H1 (cell line): ENCODE results near the gene C2CD4D. TPM values are rescaled to one million over a fixed set of nuclear protein-coding genes. Genes with fewer than 3 reads are reported as not detected.

Experiments
- CTCF ChIA-PET: fragments of 300-600 bp; sonication (Branson Sonifier 250); formaldehyde crosslinking; loops from one replicate; lab custom pipeline; 2021; ENCODE audit not compliant: partially characterized antibody; lab: Charles Lee
- POLR2A ChIA-PET: fragments of 300-600 bp; sonication (Branson Sonifier 250); formaldehyde crosslinking; loops from one replicate; lab custom pipeline; 2021; ENCODE audit warnings: inconsistent platforms; ENCODE audit not compliant: partially characterized antibody; lab: Charles Lee
- DNase-seq, 2 experiments: peaks; one replicate each; pipeline versions ENCODE4 v3.0.0 to v3.0.0-alpha.2; 2010 to 2022; ENCODE audit warnings: low spot score in 2 of 2, low read depth in 1 of 2, mixed read lengths in 1 of 2
- FAIRE-seq: peaks from 2 replicates; lab custom pipeline; 2011; peaks lifted over from hg19 to GRCh38; lab: Jason Lieb, UNC
- H2AFZ ChIP-seq: 2 replicates; pipeline ENCODE4 v1.8.1; 2012; ENCODE audit warnings: low read length, inconsistent platforms
- H2AK5ac ChIP-seq: 2 replicates; pipeline ENCODE4 v1.6.1; 2013; ENCODE audit warnings: low read depth, low read length
- H2BK120ac ChIP-seq: replicated peaks from 2 replicates; pipeline ENCODE3; 2013; ENCODE audit warnings: low read depth, low read length, inconsistent platforms
- H2BK12ac ChIP-seq: 2 replicates; pipeline ENCODE4 v1.6.1; 2013; ENCODE audit warnings: low read depth, low read length
- H2BK15ac ChIP-seq: 2 replicates; pipeline ENCODE4 v1.6.1; 2013; ENCODE audit warnings: low read length
- H2BK20ac ChIP-seq: 2 replicates; pipeline ENCODE4 v1.6.1; 2013; ENCODE audit warnings: low read length
- H2BK5ac ChIP-seq: 2 replicates; pipeline ENCODE4 v1.6.1; 2013; ENCODE audit warnings: low read depth, low read length
- H3K14ac ChIP-seq: 2 replicates; pipeline ENCODE4 v1.6.1; 2013; ENCODE audit warnings: inconsistent platforms; ENCODE audit not compliant: insufficient read length
- H3K18ac ChIP-seq: 2 replicates; pipeline ENCODE4 v1.6.1; 2013; ENCODE audit warnings: low read length; ENCODE audit errors: extremely low read depth
- H3K23ac ChIP-seq: 2 replicates; pipeline ENCODE4 v1.6.1; 2013; ENCODE audit warnings: inconsistent platforms; ENCODE audit not compliant: insufficient read length
- H3K23me2 ChIP-seq: 2 replicates; pipeline ENCODE4 v1.6.1; 2013; ENCODE audit warnings: low read depth, low read length
- H3K27ac ChIP-seq: 2 replicates; pipeline ENCODE4 v1.6.1; 2011; ENCODE audit warnings: low read depth, low read length, inconsistent platforms
- H3K27me3 ChIP-seq, 4 experiments: replicated peaks in 1 of 4; 1 replicate in 1 of 4; 2 replicates in 3 of 4; pipeline versions ENCODE4 v1.6.1 to v1.8.1; 2011 to 2013; ENCODE audit warnings: low read length in 3 of 4, mild to moderate bottlenecking in 3 of 4, inconsistent platforms in 2 of 4, mixed read lengths in 2 of 4, moderate library complexity in 1 of 4; ENCODE audit not compliant: control insufficient read depth in 3 of 4, insufficient read depth in 3 of 4; ENCODE audit errors: extremely low read depth in 1 of 4
- H3K36me3 ChIP-seq, 4 experiments: 2 replicates each; pipeline versions ENCODE4 v1.6.1 to v1.8.1; 2011 to 2013; ENCODE audit warnings: mild to moderate bottlenecking in 4 of 4, low read length in 3 of 4, moderate library complexity in 2 of 4, control low read depth in 1 of 4, inconsistent platforms in 1 of 4; ENCODE audit not compliant: insufficient read depth in 4 of 4, control insufficient read depth in 2 of 4
- H3K4ac ChIP-seq: replicated peaks from 2 replicates; pipeline ENCODE3; 2013; ENCODE audit warnings: low read length, low read depth, mixed read lengths, inconsistent platforms; ENCODE audit not compliant: insufficient read length
- H3K4me1 ChIP-seq, 4 experiments: replicated peaks in 1 of 4; 1 replicate in 1 of 4; 2 replicates in 3 of 4; pipeline versions ENCODE4 v1.6.1 to v1.8.1; 2011 to 2013; ENCODE audit warnings: low read length in 3 of 4, inconsistent platforms in 2 of 4, mixed read lengths in 1 of 4; ENCODE audit not compliant: insufficient read depth in 4 of 4, control insufficient read depth in 3 of 4
- H3K4me2 ChIP-seq, 2 experiments: 2 replicates each; pipeline versions ENCODE4 v1.6.1 to v1.8.1; 2011 to 2013; ENCODE audit warnings: low read depth in 2 of 2, low read length in 2 of 2, control low read depth in 1 of 2, inconsistent platforms in 1 of 2, mild to moderate bottlenecking in 1 of 2; ENCODE audit not compliant: insufficient read depth in 1 of 2
- H3K4me3 ChIP-seq, 4 experiments: fragments of 200-600, 300-600 bp in 1 of 4; sonication (generic), shearing (Covaris generic), sonication (Bioruptor Twin) in 1 of 4; 2 replicates each; pipeline versions ENCODE4 v1.5.1 to v1.8.1; 2011 to 2016; ENCODE audit warnings: low read length in 4 of 4, low read depth in 3 of 4, control low read depth in 2 of 4, inconsistent platforms in 2 of 4, mild to moderate bottlenecking in 2 of 4, mixed read lengths in 1 of 4, moderate library complexity in 1 of 4; ENCODE audit not compliant: insufficient read depth in 2 of 4; ENCODE audit errors: extremely low read depth in 1 of 4
- H3K56ac ChIP-seq: replicated peaks from 2 replicates; pipeline ENCODE3; 2013; ENCODE audit warnings: low read depth, mild to moderate bottlenecking, mixed read lengths, low read length, inconsistent platforms; ENCODE audit not compliant: insufficient read length
- H3K79me1 ChIP-seq: 2 replicates; pipeline ENCODE4 v1.6.1; 2013; ENCODE audit warnings: low read depth, low read length, control low read depth
- H3K79me2 ChIP-seq, 2 experiments: 2 replicates each; pipeline versions ENCODE4 v1.6.1 to v1.8.1; 2012 to 2013; ENCODE audit warnings: low read length in 2 of 2, mild to moderate bottlenecking in 2 of 2, inconsistent platforms in 1 of 2; ENCODE audit not compliant: insufficient read depth in 2 of 2, control insufficient read depth in 1 of 2
- H3K9ac ChIP-seq, 4 experiments: replicated peaks in 1 of 4; 1 replicate in 1 of 4; 2 replicates in 3 of 4; pipeline versions ENCODE4 v1.6.1 to v1.8.1; 2011 to 2013; ENCODE audit warnings: low read depth in 3 of 4, low read length in 3 of 4, control low read depth in 2 of 4, mild to moderate bottlenecking in 2 of 4, moderate library complexity in 2 of 4, inconsistent platforms in 1 of 4; ENCODE audit errors: extremely low read depth in 1 of 4
- H3K9me3 ChIP-seq, 2 experiments: 2 replicates each; pipeline versions ENCODE4 v1.6.1 to v1.8.1; 2012 to 2013; ENCODE audit warnings: mild to moderate bottlenecking in 2 of 2, moderate library complexity in 2 of 2, control low read depth in 1 of 2, inconsistent platforms in 1 of 2, low read depth in 1 of 2, low read length in 1 of 2, mixed read lengths in 1 of 2; ENCODE audit not compliant: insufficient read depth in 2 of 2
- H4K20me1 ChIP-seq, 2 experiments: replicated peaks in 1 of 2; 2 replicates each; pipeline versions ENCODE3 to v1.8.1; 2011 to 2013; ENCODE audit warnings: inconsistent platforms in 2 of 2, low read length in 2 of 2, mild to moderate bottlenecking in 1 of 2; ENCODE audit not compliant: insufficient read depth in 2 of 2, control insufficient read depth in 1 of 2
- H4K5ac ChIP-seq: 2 replicates; pipeline ENCODE4 v1.6.1; 2013; ENCODE audit warnings: low read length, low read depth, mixed read lengths, inconsistent platforms; ENCODE audit not compliant: insufficient read length
- H4K8ac ChIP-seq: 2 replicates; pipeline ENCODE4 v1.8.0; 2013; ENCODE audit warnings: mild to moderate bottlenecking, moderate library complexity, low read length, inconsistent platforms; ENCODE audit not compliant: insufficient read depth; ENCODE audit errors: extremely low read depth
- H4K91ac ChIP-seq: replicated peaks from 2 replicates; pipeline ENCODE3; 2013; ENCODE audit warnings: low read length, mixed read lengths, inconsistent platforms; ENCODE audit not compliant: insufficient read length
- BACH1 ChIP-seq: IDR thresholded peaks from 2 replicates; pipeline ENCODE4 v1.6.1; 2012; ENCODE audit warnings: low read length, improper control_type of control experiment
- CBX5 ChIP-seq: fragments of 300-800, 300-1000 bp; sonication (generic); IDR thresholded peaks from 2 replicates; pipeline ENCODE4 v1.7.1; 2016; ENCODE audit warnings: antibody characterized with exemption, low read length, low read depth
- CEBPB ChIP-seq: IDR thresholded peaks from 2 replicates; pipeline ENCODE4 v1.6.1; 2012; ENCODE audit warnings: low read depth, low read length
- EZH2 ChIP-seq: fragments of 200-600 bp; sonication (generic); IDR thresholded peaks from 2 replicates; pipeline ENCODE4 v1.7.1; 2012; ENCODE audit warnings: low read depth, mild to moderate bottlenecking, moderate library complexity, low read length, inconsistent platforms; ENCODE audit not compliant: severe bottlenecking
- JUN ChIP-seq: IDR thresholded peaks from 2 replicates; pipeline ENCODE4 v1.6.1; 2011; ENCODE audit warnings: low read depth, mild to moderate bottlenecking, improper control_type of control experiment, low read length
- POLR2AphosphoS5 ChIP-seq: IDR thresholded peaks from 2 replicates; pipeline ENCODE4 v1.6.1; 2011; ENCODE audit warnings: low read depth, low read length
- RAD21 ChIP-seq, 2 experiments: IDR thresholded peaks in 1 of 2; conservative IDR thresholded peaks in 1 of 2; 2 replicates each; pipeline ENCODE4 v1.6.1; 2011; ENCODE audit warnings: low read depth in 2 of 2, low read length in 2 of 2, improper control_type of control experiment in 1 of 2, inconsistent platforms in 1 of 2, mild to moderate bottlenecking in 1 of 2, moderate library complexity in 1 of 2
- SP4 ChIP-seq: IDR thresholded peaks from 2 replicates; pipeline ENCODE4 v1.6.1; 2012; ENCODE audit warnings: low read length, inconsistent platforms
- SUZ12 ChIP-seq: fragments of 200-600 bp; sonication (generic); IDR thresholded peaks from 2 replicates; pipeline ENCODE4 v1.6.1; 2012; ENCODE audit warnings: mild to moderate bottlenecking, inconsistent platforms, low read length, moderate library complexity, mixed read lengths
- WGBS, 2 experiments: shearing (Covaris generic) in 1 of 2; methylation state at CpG; one replicate each; pipeline versions ENCODE4 v1.1.6 to v1.1.7; 2013 to 2015; ENCODE audit warnings: low lambda C conversion rate in 2 of 2, mixed read lengths in 2 of 2, inconsistent platforms in 1 of 2, low coverage in 1 of 2, missing lambda C conversion rate in 1 of 2; ENCODE audit not compliant: insufficient replicate concordance in 2 of 2, insufficient coverage in 1 of 2, insufficient read length in 1 of 2; ENCODE audit errors: extremely low coverage in 1 of 2, missing lambda C conversion rate in 1 of 2; 5-methylcytosine and 5-hydroxymethylcytosine counted together
- polyA plus RNA-seq, 7 experiments: library from polyadenylated mRNA; depleted of rRNA in 3 of 7; stranded (reverse) in 5 of 7; unstranded in 2 of 7; fragments of >200 nt in 5 of 7; fragments of 200-250 nt in 2 of 7; gene quantifications; 1 replicate in 5 of 7; 2 replicates in 1 of 7; 4 replicates in 1 of 7; pipeline versions ENCODE4 v1.2.1 to v1.2.3, GENCODE V29; 2011 to 2013; ENCODE audit warnings: missing spikeins in 2 of 7, mixed read lengths in 2 of 7
- total RNA-seq: library from RNA; stranded (reverse); fragmentation: NEBNext Ultra II Directional; extraction: Animal tissue kit (Norgen Biotek cat#: 25700); gene quantifications from 2 replicates; pipeline ENCODE4 v1.2.1, GENCODE V29; 2021

Gene C2CD4D
- total and polyA plus RNA-seq, 2 of the 8 experiments (the other 6 are each of a cell fraction or from before 2014, with no cell fraction given), result 0.41 to 0.71 TPM

- Histone ChIP-seq H3K27ac (no peak overlapping the region), H3K4me1 (peaks cover 2 to 19% (median 13%) of the 10 kb centered on the region in 4 experiments), H3K79me2 (no peaks in the 10 kb centered on the region), H2BK15ac (0 out of 2 replicates have a peak overlapping the region, but pooled peaks have one; percentile 16), H4K20me1 (no peaks in the 10 kb centered on the region), H3K79me1 (no peaks in the 10 kb centered on the region), H3K4me3 (no peak overlapping the region), H2BK120ac (no peak overlapping the region), H3K23me2 (no peaks in the 10 kb centered on the region; the same call in 1 of the 2 replicates), H2BK20ac (no peak overlapping the region), H2BK5ac (no peak overlapping the region), H3K9ac (no peak overlapping the region), H3K27me3 (no peaks in the 10 kb centered on the region), H3K56ac (no peak overlapping the region), H3K18ac (no peak overlapping the region), H2AFZ (peak overlapping the region; percentile 77; the same call in 1 of the 2 replicates), H3K23ac (no peak overlapping the region), H2BK12ac (0 out of 2 replicates have a peak overlapping the region, but pooled peaks have one; percentile 50), H2AK5ac (no peak overlapping the region), H3K36me3 (no peaks in the 10 kb centered on the region), H4K8ac (no peak overlapping the region; the same call in 1 of the 2 replicates), H3K4ac (no peak overlapping the region), H4K91ac (peak overlapping the region; percentile 52), H3K9me3 (no peaks in the 10 kb centered on the region), H4K5ac (no peak overlapping the region), H3K14ac (no peak overlapping the region), H3K4me2 (no peak overlapping the region; a peak in 1 of 4 replicates)
- WGBS, 2 experiments, result 75% methylated on average over 7 of the region's 7 CpGs; no CpG with 5 or more reads in 1 of the 2 experiments
- TF ChIP-seq BACH1 (no peak), SP4 (no peak), JUN (no peak), POLR2AphosphoS5 (no peak), CEBPB (no peak), CBX5 (no peak), EZH2 (no peak), SUZ12 (no peak), RAD21 (IDR thresholded peaks at IDR 0.05 in 1 of 2, conservative IDR thresholded peaks at IDR 0.05 in 1 of 2; ENCODE audit: low read depth in 2 of 2, low read length in 2 of 2) (no peak)
- POLR2A ChIA-PET, result interaction anchor here (0.9 to 2.0 kb wide), 4 partner anchors 12 to 289 kb away, joined by 3 to 8 read pairs (median 6); partner anchors contain the start of genes C2CD4D and TUFT1
- no peak for FAIRE-seq
- CTCF ChIA-PET, result interaction anchor here (1.3 to 3.5 kb wide), 3 partner anchors 8 to 88 kb away, joined by 5 to 22 read pairs (median 5); no protein-coding TSS in a partner anchor
- no peak for DNase-seq
Measured at GRCh38 chr1:151822404-151822803, 17.2 kb downstream of the C2CD4D start.
